ENCODE results near the gene MAB21L3. TPM values are rescaled to one million over a fixed set of nuclear protein-coding genes. Genes with fewer than 3 reads are reported as not detected.

MAB21L3 gene
- total RNA-seq, 1 experiment from 2014 or later = not detected

GRCh38 chr1:116128664-116129063, 17.5 kb downstream of the MAB21L3 start:
- no peak for DNase-seq
- no peaks in the 10 kb centered on the region for H3K79me2 ChIP-seq (ENCODE audit: insufficient read depth, low read length)
- Mint-ChIP-seq H3K27me3 (ENCODE audit: low read depth) (no peaks in the 10 kb centered on the region; the same call in 1 of the 2 replicates), H3K36me3 (ENCODE audit: insufficient read depth in 1 of 3, low read depth in 3 of 3) (no peaks in the 10 kb centered on the region; a peak in 1 of 7 replicates), H3K27ac (no peak overlapping the region; a peak in 1 of 7 replicates), H3K4me3 (no peak overlapping the region), H3K9me3 (no peaks in the 10 kb centered on the region), H3K4me1 (no peaks in the 10 kb centered on the region; a peak in 1 of 4 replicates)
- H3K4me2 ChIP-seq (ENCODE audit: insufficient read depth, insufficient read length, low read length) = no peak overlapping the region
- no peaks in the 10 kb centered on the region for H3K79me1 ChIP-seq (ENCODE audit: insufficient read depth, low read depth, low read length, poor library complexity, severe bottlenecking)
- H3K4ac ChIP-seq (ENCODE audit: low read depth, low read length) = no peak overlapping the region
- no peak overlapping the region for H2BK12ac ChIP-seq (ENCODE audit: insufficient read length, low read depth, low read length)
- H2AK5ac ChIP-seq (ENCODE audit: insufficient read length, low read length) = no peak overlapping the region
- H2BK20ac ChIP-seq (ENCODE audit: low read depth, low read length, poor library complexity, severe bottlenecking) = no peak overlapping the region
- TF ChIP-seq, protein P1, sequence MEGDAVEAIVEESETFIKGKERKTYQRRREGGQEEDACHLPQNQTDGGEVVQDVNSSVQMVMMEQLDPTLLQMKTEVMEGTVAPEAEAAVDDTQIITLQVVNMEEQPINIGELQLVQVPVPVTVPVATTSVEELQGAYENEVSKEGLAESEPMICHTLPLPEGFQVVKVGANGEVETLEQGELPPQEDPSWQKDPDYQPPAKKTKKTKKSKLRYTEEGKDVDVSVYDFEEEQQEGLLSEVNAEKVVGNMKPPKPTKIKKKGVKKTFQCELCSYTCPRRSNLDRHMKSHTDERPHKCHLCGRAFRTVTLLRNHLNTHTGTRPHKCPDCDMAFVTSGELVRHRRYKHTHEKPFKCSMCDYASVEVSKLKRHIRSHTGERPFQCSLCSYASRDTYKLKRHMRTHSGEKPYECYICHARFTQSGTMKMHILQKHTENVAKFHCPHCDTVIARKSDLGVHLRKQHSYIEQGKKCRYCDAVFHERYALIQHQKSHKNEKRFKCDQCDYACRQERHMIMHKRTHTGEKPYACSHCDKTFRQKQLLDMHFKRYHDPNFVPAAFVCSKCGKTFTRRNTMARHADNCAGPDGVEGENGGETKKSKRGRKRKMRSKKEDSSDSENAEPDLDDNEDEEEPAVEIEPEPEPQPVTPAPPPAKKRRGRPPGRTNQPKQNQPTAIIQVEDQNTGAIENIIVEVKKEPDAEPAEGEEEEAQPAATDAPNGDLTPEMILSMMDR (conservative IDR thresholded peaks at IDR 0.05) = no peak
- H4K91ac ChIP-seq (ENCODE audit: insufficient read length, low read depth, low read length) = no peak overlapping the region
- no peak overlapping the region for H3K9ac ChIP-seq (ENCODE audit: extremely low read depth, insufficient read length, low read length)
- no peak overlapping the region for H4K8ac ChIP-seq (replicated peaks; ENCODE audit: insufficient read length, low read depth, low read length)
- H3K56ac ChIP-seq (ENCODE audit: insufficient read length, low read depth, low read length) = no peak overlapping the region
- no peak overlapping the region for H2BK5ac ChIP-seq (ENCODE audit: insufficient read length, low read length)
- H3K23me2 ChIP-seq (ENCODE audit: insufficient read length, low read depth, low read length, poor library complexity, severe bottlenecking) = no peaks in the 10 kb centered on the region
- no peak overlapping the region for H3T11ph ChIP-seq (ENCODE audit: low read length)
- no CpG with 5 or more reads among the region's 3 CpGs for WGBS (ENCODE audit: extremely low coverage, insufficient read length, low lambda C conversion rate)
- H3K27me3 ChIP-seq (ENCODE audit: insufficient read depth, low read length) = no peaks in the 10 kb centered on the region
- no peaks in the 10 kb centered on the region for H3K4me1 ChIP-seq (ENCODE audit: insufficient read depth, low read length)
- H3K9me3 ChIP-seq (ENCODE audit: control insufficient read depth, low read depth, low read length) = no peaks in the 10 kb centered on the region
- no peak overlapping the region for H3K14ac ChIP-seq (ENCODE audit: insufficient read depth, low read length)
- H4K5ac ChIP-seq (ENCODE audit: insufficient read length, low read depth, low read length) = no peak overlapping the region
- no peaks in the 10 kb centered on the region for H4K20me1 ChIP-seq (ENCODE audit: control insufficient read depth, insufficient read depth, insufficient read length)
- H3K27ac ChIP-seq (ENCODE audit: insufficient read length, low read depth, low read length) = no peak overlapping the region
- no peak overlapping the region for H2BK120ac ChIP-seq (ENCODE audit: low read depth, low read length, poor library complexity, severe bottlenecking)
- H3K23ac ChIP-seq (ENCODE audit: insufficient read length, low read depth, low read length) = no peak overlapping the region
- H2AFZ ChIP-seq (ENCODE audit: low read length) = no peak overlapping the region
- H2BK15ac ChIP-seq (ENCODE audit: low read depth, low read length) = no peak overlapping the region
- H3K18ac ChIP-seq (ENCODE audit: insufficient read length, low read depth, low read length) = no peak overlapping the region
